GM20000 (cell line): Measurements from ENCODE around the gene PPIB.
A peak's percentile ranks its signal among the peaks of the same experiment; 100 is the strongest.

Experiments
- DNase-seq: peaks from one replicate; pipeline ENCODE4 v3.0.0; 2012; ENCODE audit warnings: low spot score
- CTCF ChIP-seq: IDR thresholded peaks from 2 replicates; pipeline ENCODE4 v1.5.1; 2012; ENCODE audit warnings: mild to moderate bottlenecking, control low read depth; ENCODE audit errors: extremely low read depth, missing control alignments

PPIB gene

GRCh38 chr15:64162869-64163658 lies at the start of gene PPIB:
PPIB (minus strand) TSS chr15:64163022; CDS start chr15:64162986, 36 bp downstream.
- TF ChIP-seq CTCF = peak; percentile 23

GRCh38 chr15:64211696-64212095 lies 48.9 kb upstream of the PPIB start:
- TF ChIP-seq CTCF = no peak
- no peak for DNase-seq

More at GRCh38 chr15:64162869-64163658, at the start of gene PPIB:
- DNase-seq = peak; percentile 97

GRCh38 chr15:64210371-64210770 lies 47.5 kb upstream of the PPIB start:
- DNase-seq = no peak
- no peak for TF ChIP-seq CTCF

- DNase-seq = peak; percentile 32
These were observed 47.0 kb upstream of the PPIB start for GRCh38 chr15:64209680-64210334.

GRCh38 chr15:64205202-64205601 lies 42.4 kb upstream of the PPIB start:
- no peak for TF ChIP-seq CTCF

More at GRCh38 chr15:64209680-64210334, 47.0 kb upstream of the PPIB start:
- peak; percentile 5 for TF ChIP-seq CTCF

GRCh38 chr15:64197425-64197824 lies 34.6 kb upstream of the PPIB start:
- no peak for TF ChIP-seq CTCF
- DNase-seq = no peak

More at GRCh38 chr15:64205202-64205601, 42.4 kb upstream of the PPIB start:
- DNase-seq = no peak

- no peak for TF ChIP-seq CTCF
- DNase-seq = no peak
These were observed 31.1 kb upstream of the PPIB start for GRCh38 chr15:64193971-64194370.
